Brain microvascular endothelial cell (primary cell): Measurements from ENCODE around the gene NFU1.
"Not testable (repeated sequence)": the region's sequence is repeated elsewhere in the genome, so short reads cannot be mapped to it uniquely, and the experiment has no call there.

Experiments
- DNase-seq: peaks from one replicate; pipeline ENCODE4 v3.0.0-alpha.2; 2020
- H3K27ac ChIP-seq: fragments of 250-450 bp; sonication (Bioruptor Pico); 2 replicates; pipeline ENCODE4 v1.5.1; 2020; ENCODE audit warnings: mild to moderate bottlenecking, moderate library complexity
- H3K27me3 ChIP-seq: fragments of 250-450 bp; sonication (Bioruptor Pico); replicated peaks from 2 replicates; pipeline ENCODE4 v1.5.1; 2020; ENCODE audit warnings: mild to moderate bottlenecking
- H3K36me3 ChIP-seq: fragments of 250-450 bp; sonication (Bioruptor Pico); replicated peaks from 2 replicates; pipeline ENCODE4 v1.5.1; 2020; ENCODE audit warnings: mild to moderate bottlenecking
- H3K4me3 ChIP-seq: 2 replicates; pipeline ENCODE4 v1.5.1; 2011; ENCODE audit warnings: low read depth, mild to moderate bottlenecking, control low read depth, low read length, moderate library complexity
- in situ Hi-C: cut with HindIII; loops from 2 replicates; pipeline ENCODE4 v1.10.0; 2017; ENCODE audit warnings: low sequenced_read_pairs, low pct_ligation_motif_present
- TF ChIP-seq, protein P1 (sequence below): IDR thresholded peaks from 2 replicates; pipeline ENCODE4 v1.5.1; 2011; ENCODE audit warnings: low read depth, mild to moderate bottlenecking, moderate library complexity, low read length, control low read depth, inconsistent platforms; ENCODE audit errors: missing control alignments

NFU1 gene

DNA sequence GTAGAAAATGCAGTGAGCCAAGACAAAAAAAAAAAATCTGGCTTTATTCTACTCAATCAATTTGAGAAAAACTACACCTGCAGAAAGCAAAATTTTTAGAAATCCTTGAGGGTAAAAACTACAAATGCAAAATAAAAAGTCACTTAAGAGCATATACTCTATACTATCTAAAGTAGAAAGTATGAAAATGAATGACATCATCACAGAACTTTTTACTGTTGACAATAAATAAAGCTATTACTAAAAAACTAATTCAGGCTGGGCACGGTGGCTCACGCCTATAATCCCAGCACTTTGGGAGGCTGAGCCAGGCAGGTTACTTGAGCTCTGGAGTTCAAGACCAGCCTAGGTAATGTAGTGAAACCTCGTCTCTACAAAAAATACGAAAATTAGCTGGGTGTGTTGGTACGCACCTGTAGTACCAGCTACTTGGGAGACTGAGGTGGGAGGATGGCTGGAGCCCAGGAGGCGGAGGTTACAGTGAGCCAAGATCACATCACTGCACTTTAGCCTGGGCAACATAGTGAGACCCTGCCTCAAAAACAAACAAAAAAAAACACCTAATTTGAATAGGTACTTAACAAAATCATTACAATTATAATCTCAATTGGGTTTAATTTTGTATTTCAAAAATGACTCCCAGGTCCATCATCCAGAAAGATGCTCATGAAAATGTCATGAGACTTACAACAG is 7.6 kb downstream of the NFU1 start:
- Histone ChIP-seq H3K4me3 (no peak overlapping the region), H3K27ac (no peak overlapping the region), H3K27me3 (no peaks in the 10 kb centered on the region), H3K36me3 (peaks cover 6% of the 10 kb centered on the region)
- DNase-seq: no peak
- in situ Hi-C loops: no loop called here
- TF ChIP-seq, protein P1, sequence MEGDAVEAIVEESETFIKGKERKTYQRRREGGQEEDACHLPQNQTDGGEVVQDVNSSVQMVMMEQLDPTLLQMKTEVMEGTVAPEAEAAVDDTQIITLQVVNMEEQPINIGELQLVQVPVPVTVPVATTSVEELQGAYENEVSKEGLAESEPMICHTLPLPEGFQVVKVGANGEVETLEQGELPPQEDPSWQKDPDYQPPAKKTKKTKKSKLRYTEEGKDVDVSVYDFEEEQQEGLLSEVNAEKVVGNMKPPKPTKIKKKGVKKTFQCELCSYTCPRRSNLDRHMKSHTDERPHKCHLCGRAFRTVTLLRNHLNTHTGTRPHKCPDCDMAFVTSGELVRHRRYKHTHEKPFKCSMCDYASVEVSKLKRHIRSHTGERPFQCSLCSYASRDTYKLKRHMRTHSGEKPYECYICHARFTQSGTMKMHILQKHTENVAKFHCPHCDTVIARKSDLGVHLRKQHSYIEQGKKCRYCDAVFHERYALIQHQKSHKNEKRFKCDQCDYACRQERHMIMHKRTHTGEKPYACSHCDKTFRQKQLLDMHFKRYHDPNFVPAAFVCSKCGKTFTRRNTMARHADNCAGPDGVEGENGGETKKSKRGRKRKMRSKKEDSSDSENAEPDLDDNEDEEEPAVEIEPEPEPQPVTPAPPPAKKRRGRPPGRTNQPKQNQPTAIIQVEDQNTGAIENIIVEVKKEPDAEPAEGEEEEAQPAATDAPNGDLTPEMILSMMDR: no peak

DNA sequence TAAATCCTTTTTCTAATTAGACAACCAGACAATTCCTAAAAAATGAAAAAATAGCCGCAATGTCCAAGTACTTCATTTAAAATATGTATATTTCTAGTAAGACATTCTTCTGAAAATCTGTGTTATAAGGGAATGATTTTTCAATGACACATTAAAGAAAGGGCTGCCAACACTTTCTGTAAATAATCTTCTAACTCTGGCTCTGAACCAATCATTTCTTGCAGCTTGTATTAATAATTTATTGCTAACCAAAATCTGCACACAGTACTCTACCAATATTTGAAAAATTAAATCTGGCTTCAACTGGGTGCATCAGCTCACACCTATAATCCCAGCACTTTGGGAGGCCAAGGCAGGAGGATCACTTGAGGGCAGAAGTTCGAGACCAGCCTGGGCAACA is 8.3 kb downstream of the NFU1 start:
- Histone ChIP-seq H3K27me3 (no peaks in the 10 kb centered on the region), H3K36me3 (peaks cover 6% of the 10 kb centered on the region), H3K4me3 (no peak overlapping the region), H3K27ac (no peak overlapping the region)
- TF ChIP-seq, protein P1: no peak
- no peak for DNase-seq
- in situ Hi-C loops: no loop called here

DNA sequence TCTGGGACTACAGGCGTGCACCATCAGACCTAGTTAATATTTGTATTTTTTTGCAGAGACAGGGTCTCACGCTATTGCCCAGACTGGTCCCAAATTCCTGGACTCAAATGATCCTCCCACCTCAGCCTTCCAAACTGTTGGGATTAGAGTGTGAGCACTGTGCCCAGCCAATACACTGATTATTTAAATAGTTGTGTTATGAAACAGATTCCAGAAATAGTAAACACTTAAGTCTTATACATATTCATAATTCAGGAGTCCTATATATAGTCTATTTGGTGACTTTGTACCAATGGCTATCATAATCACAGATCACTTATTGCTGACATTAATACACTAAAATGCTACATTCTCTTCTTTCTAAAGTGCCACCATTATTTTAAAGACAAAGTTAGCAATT is 12.8 kb downstream of the NFU1 start:
- H3K27ac ChIP-seq: no peak overlapping the region
- in situ Hi-C loops: no loop called here
- H3K36me3 ChIP-seq: peaks cover 9% of the 10 kb centered on the region
- TF ChIP-seq, protein P1: no peak
- DNase-seq: no peak
- H3K4me3 ChIP-seq: no peak overlapping the region
- no peaks in the 10 kb centered on the region for H3K27me3 ChIP-seq

DNA sequence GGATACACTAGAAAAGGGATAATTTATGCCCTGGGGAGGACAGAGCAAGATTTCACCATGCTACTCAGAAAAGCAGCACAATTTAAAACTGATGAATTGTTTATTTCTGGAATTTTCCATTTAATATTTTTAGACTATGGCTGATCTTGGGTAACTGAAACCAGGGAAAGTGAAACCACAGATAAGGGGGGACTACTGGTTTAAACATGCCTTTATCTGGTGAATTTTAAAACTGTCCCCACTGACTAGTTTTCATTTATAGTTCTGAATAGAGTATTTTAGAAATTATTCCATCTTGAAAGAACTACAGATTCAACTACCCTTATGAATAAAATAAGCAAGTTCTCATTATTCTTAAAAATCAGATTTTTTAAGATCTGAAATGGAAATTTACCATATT is 15.0 kb downstream of the NFU1 start:
- in situ Hi-C loops: no loop called here
- no peak for DNase-seq
- TF ChIP-seq, protein P1: no peak
- peaks cover 19% of the 10 kb centered on the region for H3K36me3 ChIP-seq
- H3K27ac ChIP-seq: no peak overlapping the region
- no peak overlapping the region for H3K4me3 ChIP-seq
- no peaks in the 10 kb centered on the region for H3K27me3 ChIP-seq

DNA sequence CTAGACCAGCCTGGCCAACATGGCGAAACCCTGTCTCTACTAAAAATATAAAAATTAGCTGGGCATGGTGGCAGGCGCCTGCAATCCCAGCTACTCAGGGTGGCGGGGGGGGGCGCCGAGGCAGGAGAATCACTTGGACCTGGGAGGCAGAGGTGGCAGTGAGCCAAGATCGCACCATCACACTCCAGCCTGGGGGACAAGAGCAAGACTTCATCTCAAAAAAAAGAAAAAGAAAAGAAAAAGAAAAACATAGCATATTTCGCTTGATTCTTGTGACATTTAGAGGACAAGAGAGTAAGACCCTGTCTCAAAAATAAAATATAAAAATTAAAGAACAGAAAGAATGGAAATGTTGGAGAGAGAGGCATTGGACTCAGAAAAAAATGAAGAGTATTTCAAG is 18.1 kb downstream of the NFU1 start:
- H3K27ac ChIP-seq, H3K27me3 ChIP-seq, in situ Hi-C loops, DNase-seq, H3K4me3 ChIP-seq: not testable (repeated sequence)
- H3K36me3 ChIP-seq: peaks cover 13% of the 10 kb centered on the region

DNA sequence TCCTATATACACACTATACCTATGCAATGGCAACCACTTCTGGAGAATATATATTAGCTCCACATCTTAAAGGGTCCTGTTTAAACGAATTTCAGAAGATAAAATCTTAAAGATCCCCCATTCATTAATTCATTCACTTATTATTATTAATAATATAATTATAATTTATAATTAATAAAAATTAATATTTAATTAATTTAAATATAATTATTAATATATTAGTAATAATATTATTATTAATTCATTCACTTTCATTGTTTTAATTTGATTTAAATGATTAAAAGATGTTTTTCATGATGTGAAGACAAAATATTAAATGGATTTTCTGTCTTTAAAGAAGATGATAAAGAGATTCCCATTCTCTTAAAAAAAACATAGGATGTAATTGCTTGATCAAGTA is 21.1 kb downstream of the NFU1 start:
- H3K27me3 ChIP-seq: no peaks in the 10 kb centered on the region
- in situ Hi-C loops: no loop called here
- DNase-seq: no peak
- H3K4me3 ChIP-seq: no peak overlapping the region
- TF ChIP-seq, protein P1: no peak
- peaks cover 9% of the 10 kb centered on the region for H3K36me3 ChIP-seq
- H3K27ac ChIP-seq: no peak overlapping the region
